Measurements from ENCODE around the gene PSMD13.

DNA sequence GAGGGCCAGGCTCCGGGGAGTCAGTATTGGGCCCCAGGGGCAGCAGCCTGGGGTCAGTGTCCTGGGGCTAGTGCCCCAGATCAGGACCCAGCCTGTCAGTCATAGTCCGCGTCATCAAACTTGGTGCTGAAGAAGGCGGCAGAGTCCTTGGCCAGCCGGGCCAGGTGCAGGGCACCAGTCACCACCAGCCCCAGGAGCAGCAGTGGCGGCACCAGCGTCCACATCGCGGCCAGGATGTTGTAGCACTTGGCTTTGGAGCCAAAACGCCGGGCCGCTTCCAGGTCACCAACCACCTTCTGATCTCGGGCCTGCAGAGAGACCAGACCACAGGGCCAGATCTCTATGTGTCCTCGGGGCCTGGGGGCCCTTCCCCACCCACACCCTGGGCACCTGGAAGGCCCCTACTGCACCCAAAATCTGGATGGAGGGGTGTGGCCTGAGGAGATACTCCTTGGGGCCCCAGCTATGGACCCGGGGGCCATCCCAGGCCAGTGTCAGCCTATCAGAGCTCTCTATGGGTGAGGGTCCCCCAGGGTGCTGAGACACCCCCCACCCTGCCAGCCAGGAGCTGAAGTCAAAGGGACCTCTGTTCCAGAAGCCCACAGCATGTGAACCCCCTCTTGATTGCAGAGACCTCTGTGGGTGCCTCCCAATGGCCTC lies 61.8 kb downstream of the PSMD13 start:
- TF ChIP-seq EZH2 (IDR thresholded peaks at IDR 0.05; ENCODE audit: low read length), result no peak
- TF ChIP-seq, protein P1, sequence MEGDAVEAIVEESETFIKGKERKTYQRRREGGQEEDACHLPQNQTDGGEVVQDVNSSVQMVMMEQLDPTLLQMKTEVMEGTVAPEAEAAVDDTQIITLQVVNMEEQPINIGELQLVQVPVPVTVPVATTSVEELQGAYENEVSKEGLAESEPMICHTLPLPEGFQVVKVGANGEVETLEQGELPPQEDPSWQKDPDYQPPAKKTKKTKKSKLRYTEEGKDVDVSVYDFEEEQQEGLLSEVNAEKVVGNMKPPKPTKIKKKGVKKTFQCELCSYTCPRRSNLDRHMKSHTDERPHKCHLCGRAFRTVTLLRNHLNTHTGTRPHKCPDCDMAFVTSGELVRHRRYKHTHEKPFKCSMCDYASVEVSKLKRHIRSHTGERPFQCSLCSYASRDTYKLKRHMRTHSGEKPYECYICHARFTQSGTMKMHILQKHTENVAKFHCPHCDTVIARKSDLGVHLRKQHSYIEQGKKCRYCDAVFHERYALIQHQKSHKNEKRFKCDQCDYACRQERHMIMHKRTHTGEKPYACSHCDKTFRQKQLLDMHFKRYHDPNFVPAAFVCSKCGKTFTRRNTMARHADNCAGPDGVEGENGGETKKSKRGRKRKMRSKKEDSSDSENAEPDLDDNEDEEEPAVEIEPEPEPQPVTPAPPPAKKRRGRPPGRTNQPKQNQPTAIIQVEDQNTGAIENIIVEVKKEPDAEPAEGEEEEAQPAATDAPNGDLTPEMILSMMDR (optimal IDR thresholded peaks at IDR 0.05 in 1 of 3, IDR thresholded peaks at IDR 0.05 in 1 of 3, conservative IDR thresholded peaks at IDR 0.05 in 1 of 3; ENCODE audit: extremely low read depth in 1 of 3, insufficient read depth in 2 of 3, low read length in 3 of 3), result no peak

Data from keratinocyte (primary cell).